HG03108 (cell line): ENCODE data around the gene APBB2.
A peak's percentile ranks its signal among the peaks of the same experiment; 100 is the strongest.
"Not testable (repeated sequence)": the region's sequence is repeated elsewhere in the genome, so short reads cannot be mapped to it uniquely, and the experiment has no call there.

Experiments
- ATAC-seq: cut with Tn5 transposase; IDR thresholded peaks from one replicate; pipeline ENCODE4 v1.9.1; 2021; ENCODE audit warnings: moderate library complexity; ENCODE audit not compliant: unreplicated experiment

APBB2 gene

GRCh38 chr4:40840255-40840984, 373.9 kb downstream of the APBB2 start:
- no peak for ATAC-seq

GRCh38 chr4:40838742-40839141, 375.6 kb downstream of the APBB2 start:
- ATAC-seq = no peak

GRCh38 chr4:40837094-40837870, 377.1 kb downstream of the APBB2 start:
- ATAC-seq = no peak

GRCh38 chr4:40833212-40833611, 381.1 kb downstream of the APBB2 start:
- no peak for ATAC-seq

- no peak for ATAC-seq
Observed at GRCh38 chr4:40832175-40832574, 382.2 kb downstream of the APBB2 start.

- no peak for ATAC-seq
Observed at GRCh38 chr4:40831146-40831907, 383.0 kb downstream of the APBB2 start.

- ATAC-seq = no peak
Observed at GRCh38 chr4:40829586-40829985, 384.8 kb downstream of the APBB2 start.

GRCh38 chr4:40828661-40829060, 385.7 kb downstream of the APBB2 start:
- no peak for ATAC-seq

GRCh38 chr4:40827758-40828157, 386.6 kb downstream of the APBB2 start:
- no peak for ATAC-seq

- ATAC-seq = no peak
Observed at GRCh38 chr4:40826821-40827220, 387.5 kb downstream of the APBB2 start.

GRCh38 chr4:40825014-40825838, 389.1 kb downstream of the APBB2 start:
- no peak for ATAC-seq

- no peak for ATAC-seq
Observed at GRCh38 chr4:40822420-40823166, 391.7 kb downstream of the APBB2 start.

GRCh38 chr4:40820101-40820500, 394.2 kb downstream of the APBB2 start:
- no peak for ATAC-seq

GRCh38 chr4:40817157-40817556, 397.2 kb downstream of the APBB2 start:
- not testable (repeated sequence) for ATAC-seq

GRCh38 chr4:40812856-40813255, 401.5 kb downstream of the APBB2 start:
- ATAC-seq = no peak

GRCh38 chr4:40812386-40812785, 402.0 kb downstream of the APBB2 start:
- ATAC-seq = no peak

GRCh38 chr4:40811956-40812355, 402.4 kb downstream of the APBB2 start:
- ATAC-seq = no peak

GRCh38 chr4:40808926-40809457, 405.4 kb downstream of the APBB2 start:
- ATAC-seq = no peak

GRCh38 chr4:40804598-40804997, 409.7 kb downstream of the APBB2 start:
- ATAC-seq = no peak

GRCh38 chr4:40800064-40800463, 414.3 kb downstream of the APBB2 start:
- peak; percentile 97 for ATAC-seq
